ENCODE data around the gene RPS27A. TPM values are rescaled to one million over a fixed set of nuclear protein-coding genes. Genes with fewer than 3 reads are reported as not detected.
"Not testable (repeated sequence)": the region's sequence is repeated elsewhere in the genome, so short reads cannot be mapped to it uniquely, and the experiment has no call there.

RPS27A gene
- total and polyA plus RNA-seq, 2 donors (not counting 1 experiment from before 2014, with no cell fraction given) = 1,678 to 3,107 TPM

GRCh38 chr2:55279859-55280424 lies 47.5 kb downstream of the RPS27A start:
- peaks cover 19% of the 10 kb centered on the region for H3K4me1 Mint-ChIP-seq
- H3K79me2 ChIP-seq (ENCODE audit: control insufficient read depth, insufficient read depth, low read length); H3K27ac Mint-ChIP-seq; H3K9me3 Mint-ChIP-seq (ENCODE audit: insufficient read depth); DNase-seq; H4K20me1 ChIP-seq (ENCODE audit: control insufficient read depth, insufficient read depth, low read length, poor library complexity, severe bottlenecking); H3K9me3 ChIP-seq (ENCODE audit: control extremely low read depth in 1 of 3, control insufficient read depth in 2 of 3, insufficient read depth in 1 of 3, low read length in 2 of 3); H3K4me3 Mint-ChIP-seq; H3K4me2 ChIP-seq (replicated peaks; ENCODE audit: low read depth, low read length, poor library complexity, severe bottlenecking); H3K27ac ChIP-seq (ENCODE audit: low read length in 2 of 2); H3K9ac ChIP-seq (ENCODE audit: low read length); H3K4me3 ChIP-seq (ENCODE audit: control extremely low read depth in 1 of 5, extremely low read depth in 1 of 5, insufficient read depth in 1 of 5, low read depth in 2 of 5, low read length in 4 of 5); CTCF ChIA-PET; ATAC-seq (ENCODE audit: low read depth); H3K27me3 Mint-ChIP-seq; H3K36me3 ChIP-seq (replicated peaks in 1 of 2; ENCODE audit: control extremely low read depth in 1 of 2, control insufficient read depth in 1 of 2, extremely low read depth in 1 of 2, insufficient read depth in 2 of 2, low read length in 1 of 2); H2AFZ ChIP-seq (ENCODE audit: insufficient read depth, low read depth, low read length, poor library complexity, severe bottlenecking); POLR2A ChIA-PET; H3K27me3 ChIP-seq (replicated peaks in 1 of 4; ENCODE audit: control extremely low read depth in 1 of 4, control insufficient read depth in 3 of 4, insufficient read depth in 4 of 4, low read length in 3 of 4): not testable (repeated sequence)
- peaks cover 11 to 18% of the 10 kb centered on the region in 2 donors for H3K4me1 ChIP-seq (ENCODE audit: control insufficient read depth in 2 of 2, insufficient read depth in 2 of 2, low read length in 2 of 2)
- intact Hi-C loops (cut with micrococcal nuclease) = loop anchor here (5.0 kb wide), 1 partner anchor 152 kb away; no protein-coding TSS in a partner anchor
- WGBS (ENCODE audit: insufficient coverage) = 95% methylated on average over 6 of the region's 7 CpGs

DNA sequence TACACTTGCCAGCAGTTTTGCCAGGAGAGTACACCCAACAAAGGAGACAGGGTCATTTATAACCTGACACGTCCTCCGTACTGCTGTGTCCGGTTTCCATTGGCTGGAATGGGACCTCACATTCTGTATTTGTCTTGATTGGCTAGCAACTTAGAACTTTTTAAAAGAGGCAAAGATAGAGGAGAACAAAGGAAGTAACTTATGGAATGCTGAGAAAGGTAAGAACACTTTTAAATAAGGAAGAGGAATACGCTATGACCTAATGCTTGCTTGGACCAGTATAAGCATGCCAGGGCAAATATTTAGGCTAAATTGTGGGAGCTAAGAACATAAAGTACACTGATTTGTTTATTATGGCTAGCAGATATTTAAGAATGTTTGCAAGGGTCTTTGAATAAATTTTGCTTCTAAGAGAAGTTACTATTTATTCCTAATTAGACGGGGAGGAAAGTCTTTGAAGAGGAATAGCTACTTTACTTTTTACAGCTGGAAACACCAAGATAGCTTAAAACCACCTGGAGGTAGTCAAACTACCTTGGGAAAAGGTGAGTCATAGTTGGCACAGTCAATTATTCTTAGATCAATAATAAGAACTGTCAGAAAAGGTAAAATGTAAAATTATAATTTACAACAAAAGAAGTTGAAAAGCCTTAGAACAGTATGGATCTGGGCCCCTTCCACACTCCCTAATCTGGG lies 48.5 kb downstream of the RPS27A start:
- H3K27me3 ChIP-seq (replicated peaks in 1 of 4; ENCODE audit: control extremely low read depth in 1 of 4, control insufficient read depth in 3 of 4, insufficient read depth in 4 of 4, low read length in 3 of 4); H3K9ac ChIP-seq (ENCODE audit: low read length); H3K4me3 ChIP-seq (ENCODE audit: control extremely low read depth in 1 of 5, extremely low read depth in 1 of 5, insufficient read depth in 1 of 5, low read depth in 2 of 5, low read length in 4 of 5); DNase-seq; POLR2A ChIA-PET; H3K9me3 Mint-ChIP-seq (ENCODE audit: insufficient read depth); ATAC-seq (ENCODE audit: low read depth); H3K36me3 ChIP-seq (replicated peaks in 1 of 2; ENCODE audit: control extremely low read depth in 1 of 2, control insufficient read depth in 1 of 2, extremely low read depth in 1 of 2, insufficient read depth in 2 of 2, low read length in 1 of 2); H3K79me2 ChIP-seq (ENCODE audit: control insufficient read depth, insufficient read depth, low read length); H3K27me3 Mint-ChIP-seq; H4K20me1 ChIP-seq (ENCODE audit: control insufficient read depth, insufficient read depth, low read length, poor library complexity, severe bottlenecking); CTCF ChIA-PET; H3K9me3 ChIP-seq (ENCODE audit: control extremely low read depth in 1 of 3, control insufficient read depth in 2 of 3, insufficient read depth in 1 of 3, low read length in 2 of 3): not testable (repeated sequence)
- WGBS (ENCODE audit: insufficient coverage) = 100% methylated on average over 3 of the region's 5 CpGs
- peak overlapping the region; percentile 73 for H3K4me2 ChIP-seq (replicated peaks; ENCODE audit: low read depth, low read length, poor library complexity, severe bottlenecking)
- H3K27ac Mint-ChIP-seq = peak overlapping the region; percentile 56
- intact Hi-C loops (cut with micrococcal nuclease) = loop anchor here (5.0 kb wide), 1 partner anchor 151 kb away; no protein-coding TSS in a partner anchor
- H3K4me1 ChIP-seq (ENCODE audit: control insufficient read depth in 2 of 2, insufficient read depth in 2 of 2, low read length in 2 of 2) = peaks cover 11 to 18% of the 10 kb centered on the region in 2 donors
- peak overlapping the region; percentile 69 for H3K4me3 Mint-ChIP-seq
- H2AFZ ChIP-seq (ENCODE audit: insufficient read depth, low read depth, low read length, poor library complexity, severe bottlenecking) = peak overlapping the region; percentile 98
- peak overlapping the region in 1 of 2 donors; percentile 89 for H3K27ac ChIP-seq (ENCODE audit: low read length in 2 of 2)
- peaks cover 24% of the 10 kb centered on the region for H3K4me1 Mint-ChIP-seq
